ENCODE data around the gene SLC17A9. TPM values are rescaled to one million over a fixed set of nuclear protein-coding genes. Genes with fewer than 3 reads are reported as not detected.

The SLC17A9 gene
- total RNA-seq, 1 experiment from 2014 or later = 37.6 TPM

DNA sequence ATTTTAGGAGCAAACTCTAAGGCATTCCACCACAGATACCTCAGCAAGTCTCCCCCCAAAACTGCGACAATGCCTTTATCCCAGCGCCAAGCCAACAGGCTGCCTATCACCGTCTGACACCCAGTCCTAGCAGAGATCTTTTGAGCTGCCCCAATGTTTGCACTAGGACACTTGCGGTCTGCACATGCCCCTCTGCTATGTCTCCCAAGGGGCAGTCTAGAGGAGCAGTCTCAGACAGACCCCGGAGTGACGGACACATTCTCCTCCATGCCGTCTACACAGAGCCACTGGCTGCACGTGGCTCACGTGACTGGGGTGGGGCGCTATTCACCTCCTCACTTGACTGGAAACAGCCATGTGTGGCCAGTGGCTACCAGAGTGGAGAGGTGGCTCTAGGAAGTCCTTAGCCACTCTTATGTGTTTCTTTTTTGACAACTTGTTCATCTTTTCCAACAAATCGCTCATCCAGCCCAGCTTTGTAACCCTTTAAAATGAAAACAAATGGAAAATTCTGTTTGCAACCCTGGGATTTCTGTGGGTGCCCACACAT lies 42.2 kb upstream of the SLC17A9 start:
- TF ChIP-seq SP1 (IDR thresholded peaks at IDR 0.05; ENCODE audit: low read depth) (no peak), SRF (IDR thresholded peaks at IDR 0.05; ENCODE audit: low read depth) (no peak), JUND (IDR thresholded peaks at IDR 0.05) (no peak), POLR2A (IDR thresholded peaks at IDR 0.05; ENCODE audit: borderline replicate concordance, extremely low read depth, insufficient read depth, insufficient read length) (no peak), ELF1 (IDR thresholded peaks at IDR 0.05; ENCODE audit: borderline replicate concordance, low read depth) (no peak), CEBPB (IDR thresholded peaks at IDR 0.05; ENCODE audit: low read depth) (no peak), EZH2 (IDR thresholded peaks at IDR 0.05) (no peak), SIN3A (IDR thresholded peaks at IDR 0.05; ENCODE audit: low read depth) (no peak), YY1 (IDR thresholded peaks at IDR 0.05; ENCODE audit: extremely low read depth, insufficient replicate concordance, low read depth, low read length) (no peak), ZNF274 (IDR thresholded peaks at IDR 0.05; ENCODE audit: low read depth, low read length) (no peak), EZH2phosphoT487 (IDR thresholded peaks at IDR 0.05; ENCODE audit: borderline replicate concordance) (no peak), FOSL1 (IDR thresholded peaks at IDR 0.05; ENCODE audit: low read depth) (no peak), CBX3 (IDR thresholded peaks at IDR 0.05; ENCODE audit: low read depth) (no peak), EGR1 (IDR thresholded peaks at IDR 0.05; ENCODE audit: low read depth) (no peak)
- TF ChIP-seq, protein P1, sequence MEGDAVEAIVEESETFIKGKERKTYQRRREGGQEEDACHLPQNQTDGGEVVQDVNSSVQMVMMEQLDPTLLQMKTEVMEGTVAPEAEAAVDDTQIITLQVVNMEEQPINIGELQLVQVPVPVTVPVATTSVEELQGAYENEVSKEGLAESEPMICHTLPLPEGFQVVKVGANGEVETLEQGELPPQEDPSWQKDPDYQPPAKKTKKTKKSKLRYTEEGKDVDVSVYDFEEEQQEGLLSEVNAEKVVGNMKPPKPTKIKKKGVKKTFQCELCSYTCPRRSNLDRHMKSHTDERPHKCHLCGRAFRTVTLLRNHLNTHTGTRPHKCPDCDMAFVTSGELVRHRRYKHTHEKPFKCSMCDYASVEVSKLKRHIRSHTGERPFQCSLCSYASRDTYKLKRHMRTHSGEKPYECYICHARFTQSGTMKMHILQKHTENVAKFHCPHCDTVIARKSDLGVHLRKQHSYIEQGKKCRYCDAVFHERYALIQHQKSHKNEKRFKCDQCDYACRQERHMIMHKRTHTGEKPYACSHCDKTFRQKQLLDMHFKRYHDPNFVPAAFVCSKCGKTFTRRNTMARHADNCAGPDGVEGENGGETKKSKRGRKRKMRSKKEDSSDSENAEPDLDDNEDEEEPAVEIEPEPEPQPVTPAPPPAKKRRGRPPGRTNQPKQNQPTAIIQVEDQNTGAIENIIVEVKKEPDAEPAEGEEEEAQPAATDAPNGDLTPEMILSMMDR (IDR thresholded peaks at IDR 0.05 in 2 of 3, conservative IDR thresholded peaks at IDR 0.05 in 1 of 3; ENCODE audit: borderline replicate concordance in 1 of 3, insufficient read depth in 1 of 3, low read depth in 2 of 3, low read length in 2 of 3) = no peak
- TF ChIP-seq, protein P2, sequence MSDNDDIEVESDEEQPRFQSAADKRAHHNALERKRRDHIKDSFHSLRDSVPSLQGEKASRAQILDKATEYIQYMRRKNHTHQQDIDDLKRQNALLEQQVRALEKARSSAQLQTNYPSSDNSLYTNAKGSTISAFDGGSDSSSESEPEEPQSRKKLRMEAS (IDR thresholded peaks at IDR 0.05) = no peak
- TF ChIP-seq, protein P3, sequence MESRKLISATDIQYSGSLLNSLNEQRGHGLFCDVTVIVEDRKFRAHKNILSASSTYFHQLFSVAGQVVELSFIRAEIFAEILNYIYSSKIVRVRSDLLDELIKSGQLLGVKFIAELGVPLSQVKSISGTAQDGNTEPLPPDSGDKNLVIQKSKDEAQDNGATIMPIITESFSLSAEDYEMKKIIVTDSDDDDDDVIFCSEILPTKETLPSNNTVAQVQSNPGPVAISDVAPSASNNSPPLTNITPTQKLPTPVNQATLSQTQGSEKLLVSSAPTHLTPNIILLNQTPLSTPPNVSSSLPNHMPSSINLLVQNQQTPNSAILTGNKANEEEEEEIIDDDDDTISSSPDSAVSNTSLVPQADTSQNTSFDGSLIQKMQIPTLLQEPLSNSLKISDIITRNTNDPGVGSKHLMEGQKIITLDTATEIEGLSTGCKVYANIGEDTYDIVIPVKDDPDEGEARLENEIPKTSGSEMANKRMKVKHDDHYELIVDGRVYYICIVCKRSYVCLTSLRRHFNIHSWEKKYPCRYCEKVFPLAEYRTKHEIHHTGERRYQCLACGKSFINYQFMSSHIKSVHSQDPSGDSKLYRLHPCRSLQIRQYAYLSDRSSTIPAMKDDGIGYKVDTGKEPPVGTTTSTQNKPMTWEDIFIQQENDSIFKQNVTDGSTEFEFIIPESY (IDR thresholded peaks at IDR 0.05; ENCODE audit: extremely low read depth, insufficient replicate concordance, low read length) = no peak
- Histone ChIP-seq H3K4me2 (ENCODE audit: low read length) (no peak overlapping the region), H3K9me3 (ENCODE audit: control insufficient read depth in 1 of 2, insufficient read depth in 1 of 2, low read depth in 1 of 2, low read length in 2 of 2) (no peaks in the 10 kb centered on the region), H3K9me2 (ENCODE audit: insufficient read depth) (no peaks in the 10 kb centered on the region), H3K27me3 (ENCODE audit: insufficient read depth, low read length) (no peaks in the 10 kb centered on the region), H3K9ac (ENCODE audit: low read length) (no peak overlapping the region), H3K4me1 (ENCODE audit: control insufficient read depth in 1 of 2, insufficient read depth in 2 of 2, low read length in 2 of 2) (peaks cover 5% of the 10 kb centered on the region in 2 experiments; a peak in 2 of 4 replicates), H3K4me3 (replicated peaks in 1 of 2; ENCODE audit: low read depth in 1 of 2, low read length in 2 of 2) (no peak overlapping the region), H3K79me2 (ENCODE audit: insufficient read depth, low read length) (peaks cover 95% of the 10 kb centered on the region), H3K36me3 (ENCODE audit: control insufficient read depth in 1 of 2, insufficient read depth in 2 of 2, low read length in 2 of 2) (peaks cover 59 to 70% of the 10 kb centered on the region in 2 experiments), H3K27ac (ENCODE audit: low read depth, low read length) (no peak overlapping the region), H4K20me1 (ENCODE audit: insufficient read depth) (peaks cover 33% of the 10 kb centered on the region; the same call in 1 of the 2 replicates), H2AFZ (ENCODE audit: low read depth, low read length, poor library complexity, severe bottlenecking) (no peak overlapping the region)
- RAD21 ChIA-PET (ENCODE audit: low non-redundant PET in 1 of 2, low total read pairs in 2 of 2, uncharacterized antibody in 2 of 2, unreplicated experiment in 2 of 2) = no interaction called here
- DNase-seq (ENCODE audit: low read depth, low spot score) (no peak), ATAC-seq (no peak)
- intact Hi-C loops (cut with micrococcal nuclease) = no loop called here
- BruUV-seq (replicated peaks) = no TSS peak
- CTCF ChIA-PET = no interaction called here
- POLR2A ChIA-PET = no interaction called here
